C4-2B (cell line): Measurements from ENCODE around the gene IGFL2.

Source experiments
- ZFX ChIP-seq: fragments of 450-650 bp; IDR thresholded peaks from 2 replicates; pipeline ENCODE4 v1.6.1; 2017
- TF ChIP-seq, protein P1 (sequence below): fragments of 450-650 bp; conservative IDR thresholded peaks from 2 replicates; pipeline ENCODE4 v1.5.1; 2017; ENCODE audit warnings: mild to moderate bottlenecking

DNA sequence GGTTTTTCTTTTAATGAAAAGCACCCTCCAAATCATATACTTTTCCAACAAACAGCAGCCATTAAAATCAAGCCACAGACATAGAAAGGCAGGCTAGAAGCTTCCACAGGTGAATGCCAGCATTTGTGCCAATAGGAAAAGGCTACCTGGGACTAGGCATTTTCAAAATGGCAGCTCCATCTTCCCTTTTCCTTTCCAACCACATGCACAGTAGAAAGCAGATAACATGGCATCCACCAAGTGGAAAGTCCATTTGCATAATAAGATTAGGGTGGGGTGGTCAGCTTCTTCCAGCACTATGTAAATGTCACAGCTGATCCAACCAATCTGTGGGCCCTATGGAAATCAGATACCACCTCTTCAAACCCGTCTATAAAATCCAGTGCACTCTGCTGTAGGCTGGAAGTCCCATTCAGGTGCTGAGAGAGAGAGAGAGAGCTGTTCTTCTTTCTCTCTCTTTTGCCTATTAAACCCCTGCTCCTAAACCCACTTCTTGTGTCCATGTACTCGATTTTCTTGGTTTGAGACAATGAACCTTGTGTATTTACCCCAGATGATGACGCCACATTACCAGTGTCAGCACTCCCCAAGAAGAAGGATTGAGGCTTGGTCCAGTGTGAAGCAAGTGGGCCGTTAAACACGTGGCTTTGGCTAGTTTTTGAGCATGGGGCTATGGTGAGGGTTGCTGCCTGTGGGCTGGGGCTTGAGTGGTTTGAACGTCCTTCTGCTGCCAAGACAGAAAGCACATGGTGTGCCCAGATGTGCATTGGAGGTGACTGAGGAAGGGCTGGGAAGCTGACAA lies 57.3 kb downstream of the IGFL2 start:
- TF ChIP-seq, protein P1, sequence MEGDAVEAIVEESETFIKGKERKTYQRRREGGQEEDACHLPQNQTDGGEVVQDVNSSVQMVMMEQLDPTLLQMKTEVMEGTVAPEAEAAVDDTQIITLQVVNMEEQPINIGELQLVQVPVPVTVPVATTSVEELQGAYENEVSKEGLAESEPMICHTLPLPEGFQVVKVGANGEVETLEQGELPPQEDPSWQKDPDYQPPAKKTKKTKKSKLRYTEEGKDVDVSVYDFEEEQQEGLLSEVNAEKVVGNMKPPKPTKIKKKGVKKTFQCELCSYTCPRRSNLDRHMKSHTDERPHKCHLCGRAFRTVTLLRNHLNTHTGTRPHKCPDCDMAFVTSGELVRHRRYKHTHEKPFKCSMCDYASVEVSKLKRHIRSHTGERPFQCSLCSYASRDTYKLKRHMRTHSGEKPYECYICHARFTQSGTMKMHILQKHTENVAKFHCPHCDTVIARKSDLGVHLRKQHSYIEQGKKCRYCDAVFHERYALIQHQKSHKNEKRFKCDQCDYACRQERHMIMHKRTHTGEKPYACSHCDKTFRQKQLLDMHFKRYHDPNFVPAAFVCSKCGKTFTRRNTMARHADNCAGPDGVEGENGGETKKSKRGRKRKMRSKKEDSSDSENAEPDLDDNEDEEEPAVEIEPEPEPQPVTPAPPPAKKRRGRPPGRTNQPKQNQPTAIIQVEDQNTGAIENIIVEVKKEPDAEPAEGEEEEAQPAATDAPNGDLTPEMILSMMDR: no peak
- TF ChIP-seq ZFX: no peak
